ENCODE data around the gene ADK. TPM values are rescaled to one million over a fixed set of nuclear protein-coding genes. Genes with fewer than 3 reads are reported as not detected.

Gene ADK
- polyA plus RNA-seq, 1 donor (not counting 4 experiments of a cell fraction or from before 2014, with no cell fraction given), result 139 TPM

- H3K9me3 ChIP-seq (ENCODE audit: control insufficient read depth, low read depth, low read length), result no peaks in the 10 kb centered on the region
- H3K36me3 ChIP-seq (ENCODE audit: control insufficient read depth in 2 of 2, extremely low read depth in 1 of 2, insufficient read depth in 2 of 2, low read length in 2 of 2), result peaks cover 0 to 2% of the 10 kb centered on the region in 2 experiments
- H3K9me1 ChIP-seq (ENCODE audit: control insufficient read depth, extremely low read depth, insufficient read depth, low read length), result no peaks in the 10 kb centered on the region
- H3K27ac ChIP-seq (ENCODE audit: control insufficient read depth, insufficient read depth, low read length), result no peak overlapping the region
- FAIRE-seq, result no peak
- H3K79me2 ChIP-seq (ENCODE audit: control insufficient read depth, insufficient read depth, low read length), result no peaks in the 10 kb centered on the region
- dilution Hi-C loops (cut with MboI; ENCODE audit: extremely low pct_ligation_motif_present, low sequenced_read_pairs), result no loop called here
- no peak for DNase-seq (ENCODE audit: low read depth, low spot score)
- H3K4me2 ChIP-seq (ENCODE audit: control insufficient read depth, extremely low read depth, insufficient read depth, low read depth, low read length), result no peak overlapping the region
- no peaks in the 10 kb centered on the region for H3K27me3 ChIP-seq (ENCODE audit: control insufficient read depth, extremely low read depth, insufficient read depth, low read length)
- TF ChIP-seq EZH2 (IDR thresholded peaks at IDR 0.05; ENCODE audit: low read length), result no peak
- no peak overlapping the region for H3K9ac ChIP-seq (ENCODE audit: control insufficient read depth, extremely low read depth, insufficient read depth, low read length)
- H4K20me1 ChIP-seq (ENCODE audit: control insufficient read depth, extremely low read depth, insufficient read depth, low read length), result no peaks in the 10 kb centered on the region
- H2AFZ ChIP-seq (ENCODE audit: control insufficient read depth, low read length), result no peak overlapping the region
- no peaks in the 10 kb centered on the region for H3K4me1 ChIP-seq (ENCODE audit: control insufficient read depth, extremely low read depth, insufficient read depth, low read length)
- no peak overlapping the region for H3K4me3 ChIP-seq (ENCODE audit: control insufficient read depth in 2 of 3, extremely low read depth in 1 of 3, insufficient read depth in 2 of 3, low read depth in 1 of 3, low read length in 3 of 3)
Measured at GRCh38 chr10:74683621-74684364, 532.8 kb downstream of the ADK start.

- no peak overlapping the region for H3K4me3 ChIP-seq (ENCODE audit: control insufficient read depth in 2 of 3, extremely low read depth in 1 of 3, insufficient read depth in 2 of 3, low read depth in 1 of 3, low read length in 3 of 3)
- no peak overlapping the region for H2AFZ ChIP-seq (ENCODE audit: control insufficient read depth, low read length)
- no peaks in the 10 kb centered on the region for H3K9me1 ChIP-seq (ENCODE audit: control insufficient read depth, extremely low read depth, insufficient read depth, low read length)
- peaks cover 0 to 2% of the 10 kb centered on the region in 2 experiments for H3K36me3 ChIP-seq (ENCODE audit: control insufficient read depth in 2 of 2, extremely low read depth in 1 of 2, insufficient read depth in 2 of 2, low read length in 2 of 2)
- no peaks in the 10 kb centered on the region for H3K27me3 ChIP-seq (ENCODE audit: control insufficient read depth, extremely low read depth, insufficient read depth, low read length)
- no peaks in the 10 kb centered on the region for H3K9me3 ChIP-seq (ENCODE audit: control insufficient read depth, low read depth, low read length)
- FAIRE-seq (no peak), DNase-seq (ENCODE audit: low read depth, low spot score) (no peak)
- dilution Hi-C loops (cut with MboI; ENCODE audit: extremely low pct_ligation_motif_present, low sequenced_read_pairs), result no loop called here
- no peak overlapping the region for H3K27ac ChIP-seq (ENCODE audit: control insufficient read depth, insufficient read depth, low read length)
- H3K9ac ChIP-seq (ENCODE audit: control insufficient read depth, extremely low read depth, insufficient read depth, low read length), result no peak overlapping the region
- no peak overlapping the region for H3K4me2 ChIP-seq (ENCODE audit: control insufficient read depth, extremely low read depth, insufficient read depth, low read depth, low read length)
- no peak for TF ChIP-seq CTCF (optimal IDR thresholded peaks at IDR 0.05 in 1 of 3, IDR thresholded peaks at IDR 0.05 in 1 of 3, conservative IDR thresholded peaks at IDR 0.05 in 1 of 3; ENCODE audit: extremely low read depth in 1 of 3, insufficient read depth in 2 of 3, low read length in 3 of 3)
- H3K79me2 ChIP-seq (ENCODE audit: control insufficient read depth, insufficient read depth, low read length), result no peaks in the 10 kb centered on the region
- H4K20me1 ChIP-seq (ENCODE audit: control insufficient read depth, extremely low read depth, insufficient read depth, low read length), result no peaks in the 10 kb centered on the region
- no peaks in the 10 kb centered on the region for H3K4me1 ChIP-seq (ENCODE audit: control insufficient read depth, extremely low read depth, insufficient read depth, low read length)
Measured at GRCh38 chr10:74684462-74684861, 533.4 kb downstream of the ADK start.

GRCh38 chr10:74685564-74685963, 534.5 kb downstream of the ADK start:
- Histone ChIP-seq H3K9ac (ENCODE audit: control insufficient read depth, extremely low read depth, insufficient read depth, low read length) (no peak overlapping the region), H3K4me3 (ENCODE audit: control insufficient read depth in 2 of 3, extremely low read depth in 1 of 3, insufficient read depth in 2 of 3, low read depth in 1 of 3, low read length in 3 of 3) (no peak overlapping the region), H2AFZ (ENCODE audit: control insufficient read depth, low read length) (no peak overlapping the region), H3K9me3 (ENCODE audit: control insufficient read depth, low read depth, low read length) (no peaks in the 10 kb centered on the region), H3K79me2 (ENCODE audit: control insufficient read depth, insufficient read depth, low read length) (no peaks in the 10 kb centered on the region), H3K27me3 (ENCODE audit: control insufficient read depth, extremely low read depth, insufficient read depth, low read length) (no peaks in the 10 kb centered on the region), H3K9me1 (ENCODE audit: control insufficient read depth, extremely low read depth, insufficient read depth, low read length) (no peaks in the 10 kb centered on the region), H3K27ac (ENCODE audit: control insufficient read depth, insufficient read depth, low read length) (no peak overlapping the region), H4K20me1 (ENCODE audit: control insufficient read depth, extremely low read depth, insufficient read depth, low read length) (no peaks in the 10 kb centered on the region), H3K4me1 (ENCODE audit: control insufficient read depth, extremely low read depth, insufficient read depth, low read length) (no peaks in the 10 kb centered on the region), H3K36me3 (ENCODE audit: control insufficient read depth in 2 of 2, extremely low read depth in 1 of 2, insufficient read depth in 2 of 2, low read length in 2 of 2) (peaks cover 0 to 2% of the 10 kb centered on the region in 2 experiments), H3K4me2 (ENCODE audit: control insufficient read depth, extremely low read depth, insufficient read depth, low read depth, low read length) (no peak overlapping the region)
- FAIRE-seq (no peak), DNase-seq (ENCODE audit: low read depth, low spot score) (no peak)
- dilution Hi-C loops (cut with MboI; ENCODE audit: extremely low pct_ligation_motif_present, low sequenced_read_pairs), result no loop called here
- TF ChIP-seq CTCF (optimal IDR thresholded peaks at IDR 0.05 in 1 of 3, IDR thresholded peaks at IDR 0.05 in 1 of 3, conservative IDR thresholded peaks at IDR 0.05 in 1 of 3; ENCODE audit: extremely low read depth in 1 of 3, insufficient read depth in 2 of 3, low read length in 3 of 3) (no peak), EZH2 (IDR thresholded peaks at IDR 0.05; ENCODE audit: low read length) (no peak)
